ENCODE data around the gene TRABD2B.

TRABD2B gene

GRCh38 chr1:47881505-47882442, 115.4 kb downstream of the TRABD2B start (continued):
- no peak for TF ChIP-seq ZNF362 (tag by site-specific recombination; IDR thresholded peaks at IDR 0.05)
- no peak for TF ChIP-seq ZNF155 (tag by site-specific recombination; IDR thresholded peaks at IDR 0.05)

GRCh38 chr1:47876587-47876963, 120.6 kb downstream of the TRABD2B start:
- H3K4me3 ChIP-seq (ENCODE audit: low read depth, low read length), result no peak overlapping the region
- H3K4me1 ChIP-seq (ENCODE audit: control insufficient read depth, insufficient read depth, low read length), result no peaks in the 10 kb centered on the region
- no peaks in the 10 kb centered on the region for H3K36me3 ChIP-seq (ENCODE audit: control insufficient read depth in 2 of 2, insufficient read depth in 1 of 2, low read length in 2 of 2)
- no peak overlapping the region for H3K27ac ChIP-seq (ENCODE audit: extremely low read depth, low read depth, low read length)
- TF ChIP-seq ZNF324 (tag by site-specific recombination; IDR thresholded peaks at IDR 0.05) (no peak), GLIS1 (tag by site-specific recombination; IDR thresholded peaks at IDR 0.05) (peak; percentile 60), ELK4 (IDR thresholded peaks at IDR 0.05; ENCODE audit: borderline replicate concordance, low read depth, low read length) (no peak), ZNF350 (tag by site-specific recombination; IDR thresholded peaks at IDR 0.05) (no peak)
- ChIA-PET POLR2A (no interaction called here), CTCF (interaction anchor here (1.2 kb wide), 1 partner anchor 186 kb away, joined by 5 read pairs; no protein-coding TSS in a partner anchor)
- no peaks in the 10 kb centered on the region for H3K9me3 ChIP-seq (ENCODE audit: control insufficient read depth, insufficient read depth, low read depth, low read length)

GRCh38 chr1:47875831-47876586, 121.2 kb downstream of the TRABD2B start:
- H3K4me1 ChIP-seq (ENCODE audit: control insufficient read depth, insufficient read depth, low read length), result no peaks in the 10 kb centered on the region
- POLR2A ChIA-PET, result no interaction called here
- CTCF ChIA-PET, result no interaction called here
- H3K4me3 ChIP-seq (ENCODE audit: low read depth, low read length), result no peak overlapping the region
- no peaks in the 10 kb centered on the region for H3K36me3 ChIP-seq (ENCODE audit: control insufficient read depth in 2 of 2, insufficient read depth in 1 of 2, low read length in 2 of 2)
- H3K27ac ChIP-seq (ENCODE audit: extremely low read depth, low read depth, low read length), result no peak overlapping the region
- no peaks in the 10 kb centered on the region for H3K9me3 ChIP-seq (ENCODE audit: control insufficient read depth, insufficient read depth, low read depth, low read length)
- TF ChIP-seq ATF2 (tag by site-specific recombination; IDR thresholded peaks at IDR 0.05; ENCODE audit: low read depth) (peak; percentile 58; the same call in 1 of the 2 replicates), ZNF114 (tag by site-specific recombination; IDR thresholded peaks at IDR 0.05) (no peak), KLF1 (tag by site-specific recombination; IDR thresholded peaks at IDR 0.05) (no peak), ZNF335 (tag by site-specific recombination; conservative IDR thresholded peaks at IDR 0.05) (no peak), ZNF629 (tag by site-specific recombination; IDR thresholded peaks at IDR 0.05) (no peak), ZNF138 (tag by site-specific recombination; IDR thresholded peaks at IDR 0.05; ENCODE audit: borderline replicate concordance) (no peak), ZNF266 (tag by site-specific recombination; IDR thresholded peaks at IDR 0.05; ENCODE audit: low read depth) (no peak), ZBTB20 (tag by site-specific recombination; IDR thresholded peaks at IDR 0.05) (no peak), ZEB2 (tag by site-specific recombination; IDR thresholded peaks at IDR 0.05) (no peak), ZNF621 (tag by site-specific recombination; IDR thresholded peaks at IDR 0.05) (no peak), ZIC2 (tag by site-specific recombination; IDR thresholded peaks at IDR 0.05) (0 out of 2 replicates have a peak, but pooled peaks have one; percentile 24)
